ENCODE results near the gene FGF19.

DNA sequence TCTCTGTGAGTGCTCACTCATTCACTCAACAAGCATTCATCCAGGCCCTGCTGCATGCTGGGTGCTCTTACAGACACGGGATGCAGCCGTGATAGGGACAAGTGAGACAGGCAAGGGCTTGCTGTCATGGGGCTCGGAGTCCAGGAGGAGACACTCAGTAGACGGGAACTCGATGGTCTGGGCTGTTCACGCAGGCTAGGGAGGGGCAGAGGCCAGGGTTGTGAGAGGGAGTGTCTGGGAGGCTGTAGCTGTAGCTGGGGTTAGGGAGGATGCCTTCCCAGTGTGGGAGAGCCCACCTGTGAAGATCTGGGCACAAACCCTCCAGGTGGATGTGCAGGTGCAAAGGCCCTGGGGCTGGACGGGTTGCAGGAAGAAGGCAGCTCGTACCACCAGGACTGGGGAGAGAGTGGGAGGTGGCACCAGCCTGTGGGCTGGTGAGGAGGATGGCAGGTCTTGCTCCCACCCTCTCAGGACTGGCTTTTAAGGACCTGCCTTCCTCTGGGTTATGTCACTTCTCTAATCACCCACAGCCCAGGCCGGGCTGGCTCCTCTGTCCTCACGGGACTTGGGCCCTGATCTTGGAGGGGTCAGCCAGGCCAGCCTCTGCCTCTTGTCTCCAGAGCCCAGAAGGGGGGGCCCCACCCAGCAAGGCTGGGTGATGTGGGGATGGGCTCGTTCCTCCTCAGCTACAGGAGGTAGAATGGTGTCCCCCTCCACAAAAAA lies 47.2 kb upstream of the FGF19 start:
- TF ChIP-seq EP300 (conservative IDR thresholded peaks at IDR 0.05; ENCODE audit: poor library complexity, severe bottlenecking) (no peak), POLR2AphosphoS5 (IDR thresholded peaks at IDR 0.05) (no peak), EZH2 (IDR thresholded peaks at IDR 0.05; ENCODE audit: borderline replicate concordance, insufficient read depth, low read length, poor library complexity, severe bottlenecking) (no peak), RAD21 (conservative IDR thresholded peaks at IDR 0.05) (no peak), SMC3 (conservative IDR thresholded peaks at IDR 0.05; ENCODE audit: poor library complexity) (no peak), MXI1 (conservative IDR thresholded peaks at IDR 0.05; ENCODE audit: poor library complexity, severe bottlenecking) (no peak), TAF1 (IDR thresholded peaks at IDR 0.05; ENCODE audit: low read depth) (no peak)
- TF ChIP-seq, protein P1, sequence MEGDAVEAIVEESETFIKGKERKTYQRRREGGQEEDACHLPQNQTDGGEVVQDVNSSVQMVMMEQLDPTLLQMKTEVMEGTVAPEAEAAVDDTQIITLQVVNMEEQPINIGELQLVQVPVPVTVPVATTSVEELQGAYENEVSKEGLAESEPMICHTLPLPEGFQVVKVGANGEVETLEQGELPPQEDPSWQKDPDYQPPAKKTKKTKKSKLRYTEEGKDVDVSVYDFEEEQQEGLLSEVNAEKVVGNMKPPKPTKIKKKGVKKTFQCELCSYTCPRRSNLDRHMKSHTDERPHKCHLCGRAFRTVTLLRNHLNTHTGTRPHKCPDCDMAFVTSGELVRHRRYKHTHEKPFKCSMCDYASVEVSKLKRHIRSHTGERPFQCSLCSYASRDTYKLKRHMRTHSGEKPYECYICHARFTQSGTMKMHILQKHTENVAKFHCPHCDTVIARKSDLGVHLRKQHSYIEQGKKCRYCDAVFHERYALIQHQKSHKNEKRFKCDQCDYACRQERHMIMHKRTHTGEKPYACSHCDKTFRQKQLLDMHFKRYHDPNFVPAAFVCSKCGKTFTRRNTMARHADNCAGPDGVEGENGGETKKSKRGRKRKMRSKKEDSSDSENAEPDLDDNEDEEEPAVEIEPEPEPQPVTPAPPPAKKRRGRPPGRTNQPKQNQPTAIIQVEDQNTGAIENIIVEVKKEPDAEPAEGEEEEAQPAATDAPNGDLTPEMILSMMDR (IDR thresholded peaks at IDR 0.05; ENCODE audit: poor library complexity, severe bottlenecking), result no peak
